ENCODE measurements around the gene CA10. TPM values are rescaled to one million over a fixed set of nuclear protein-coding genes. Genes with fewer than 3 reads are reported as not detected.

Gene CA10
- total RNA-seq, 1 experiment from 2014 or later, result not detected

- Histone ChIP-seq H3K4me1 (ENCODE audit: insufficient read depth, low read length, poor library complexity, severe bottlenecking) (no peaks in the 10 kb centered on the region), H3K27me3 (replicated peaks; ENCODE audit: insufficient read depth, low read depth, low read length, poor library complexity) (peaks cover 23% of the 10 kb centered on the region), H3K36me3 (ENCODE audit: insufficient read depth, low read length, poor library complexity, severe bottlenecking) (no peaks in the 10 kb centered on the region), H3K27ac (ENCODE audit: low read depth, low read length, poor library complexity, severe bottlenecking) (no peak overlapping the region), H3K4me3 (ENCODE audit: low read depth, low read length, poor library complexity, severe bottlenecking) (no peak overlapping the region), H3K9me3 (ENCODE audit: low read depth, low read length, poor library complexity, severe bottlenecking) (no peaks in the 10 kb centered on the region)
- CTCF ChIA-PET, result no interaction called here
- no TSS peak for BruUV-seq (replicated peaks)
- TF ChIP-seq EZH2 (IDR thresholded peaks at IDR 0.05; ENCODE audit: borderline replicate concordance, low read depth, low read length, poor library complexity, severe bottlenecking), result no peak
- POLR2A ChIA-PET (ENCODE audit: low non-redundant PET), result no interaction called here
- intact Hi-C loops (cut with micrococcal nuclease; ENCODE audit: unreplicated experiment), result no loop called here
- DNase-seq (ENCODE audit: low spot score), result no peak
These were observed 476.4 kb downstream of the CA10 start for GRCh38 chr17:51682115-51682514.

GRCh38 chr17:51677875-51678274 lies 480.6 kb downstream of the CA10 start:
- intact Hi-C loops (cut with micrococcal nuclease; ENCODE audit: unreplicated experiment), result no loop called here
- H3K4me1 ChIP-seq (ENCODE audit: insufficient read depth, low read length, poor library complexity, severe bottlenecking), result no peaks in the 10 kb centered on the region
- no peak for TF ChIP-seq EZH2 (IDR thresholded peaks at IDR 0.05; ENCODE audit: borderline replicate concordance, low read depth, low read length, poor library complexity, severe bottlenecking)
- no peak for TF ChIP-seq CTCF (conservative IDR thresholded peaks at IDR 0.05; ENCODE audit: low read depth, low read length)
- CTCF ChIA-PET, result no interaction called here
- peaks cover 14% of the 10 kb centered on the region for H3K27me3 ChIP-seq (replicated peaks; ENCODE audit: insufficient read depth, low read depth, low read length, poor library complexity)
- H3K27ac ChIP-seq (ENCODE audit: low read depth, low read length, poor library complexity, severe bottlenecking), result no peak overlapping the region
- POLR2A ChIA-PET (ENCODE audit: low non-redundant PET), result no interaction called here
- no TSS peak for BruUV-seq (replicated peaks)
- no peak for DNase-seq (ENCODE audit: low spot score)
- H3K9me3 ChIP-seq (ENCODE audit: low read depth, low read length, poor library complexity, severe bottlenecking), result no peaks in the 10 kb centered on the region
- H3K36me3 ChIP-seq (ENCODE audit: insufficient read depth, low read length, poor library complexity, severe bottlenecking), result no peaks in the 10 kb centered on the region
- no peak overlapping the region for H3K4me3 ChIP-seq (ENCODE audit: low read depth, low read length, poor library complexity, severe bottlenecking)

GRCh38 chr17:51676691-51677487 lies 481.6 kb downstream of the CA10 start:
- no peak for DNase-seq (ENCODE audit: low spot score)
- intact Hi-C loops (cut with micrococcal nuclease; ENCODE audit: unreplicated experiment), result no loop called here
- peaks cover 4% of the 10 kb centered on the region for H3K27me3 ChIP-seq (replicated peaks; ENCODE audit: insufficient read depth, low read depth, low read length, poor library complexity)
- CTCF ChIA-PET, result no interaction called here
- no peaks in the 10 kb centered on the region for H3K36me3 ChIP-seq (ENCODE audit: insufficient read depth, low read length, poor library complexity, severe bottlenecking)
- no peak overlapping the region for H3K27ac ChIP-seq (ENCODE audit: low read depth, low read length, poor library complexity, severe bottlenecking)
- H3K4me3 ChIP-seq (ENCODE audit: low read depth, low read length, poor library complexity, severe bottlenecking), result no peak overlapping the region
- no peaks in the 10 kb centered on the region for H3K4me1 ChIP-seq (ENCODE audit: insufficient read depth, low read length, poor library complexity, severe bottlenecking)
- TF ChIP-seq CTCF (conservative IDR thresholded peaks at IDR 0.05; ENCODE audit: low read depth, low read length) (no peak), EZH2 (IDR thresholded peaks at IDR 0.05; ENCODE audit: borderline replicate concordance, low read depth, low read length, poor library complexity, severe bottlenecking) (no peak)
- POLR2A ChIA-PET (ENCODE audit: low non-redundant PET), result no interaction called here
- BruUV-seq (replicated peaks), result no TSS peak
- H3K9me3 ChIP-seq (ENCODE audit: low read depth, low read length, poor library complexity, severe bottlenecking), result no peaks in the 10 kb centered on the region

All from A673 (cell line).